HG02970 (cell line): ENCODE results near the gene KCTD7.
"Not testable (repeated sequence)": the region's sequence is repeated elsewhere in the genome, so short reads cannot be mapped to it uniquely, and the experiment has no call there.

Source experiments
- ATAC-seq: cut with Tn5 transposase; IDR thresholded peaks from one replicate; pipeline ENCODE4 v1.9.1; 2021; ENCODE audit warnings: mild to moderate bottlenecking, moderate library complexity, moderate number of reproducible peaks; ENCODE audit not compliant: unreplicated experiment, low FRiP score

The KCTD7 gene

DNA sequence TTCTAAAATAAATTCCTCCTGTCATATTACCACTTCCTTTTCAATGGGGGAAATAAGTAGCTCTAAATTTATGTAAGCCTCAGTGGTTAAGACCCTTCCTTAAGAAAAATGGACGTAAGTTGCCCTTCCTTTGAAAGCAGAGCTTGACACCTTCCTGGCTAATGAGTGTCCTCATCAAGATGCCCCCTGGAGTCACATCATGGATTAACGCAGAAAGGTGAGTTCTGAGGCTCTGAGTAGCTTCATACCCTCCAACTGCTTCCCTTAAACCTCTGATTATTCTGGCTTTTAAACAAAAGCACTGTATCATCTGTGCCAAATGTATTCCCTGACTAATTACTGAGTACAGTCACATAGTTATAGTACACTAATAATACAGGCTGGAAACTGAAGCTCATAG, 14.7 kb downstream of the KCTD7 start:
- no peak for ATAC-seq

DNA sequence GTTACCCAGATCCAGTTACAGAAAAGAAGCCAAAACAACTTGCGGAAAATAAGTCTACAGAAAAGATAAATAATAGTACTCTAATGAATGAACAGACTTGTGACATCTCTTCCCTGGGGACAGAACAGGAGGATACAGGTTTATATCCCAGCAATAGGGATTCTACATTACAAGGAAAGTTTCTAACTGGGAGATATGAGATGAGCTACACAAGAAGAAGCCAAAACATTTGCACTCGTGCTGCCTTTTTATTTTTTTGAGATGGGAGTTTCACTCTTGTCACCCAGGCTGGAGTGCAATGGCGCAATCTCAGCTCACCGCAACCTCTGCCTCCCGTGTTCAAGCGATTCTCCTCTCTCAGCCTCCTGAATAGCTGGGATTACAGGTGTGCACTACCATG, 22.3 kb downstream of the KCTD7 start:
- ATAC-seq, result not testable (repeated sequence)

DNA sequence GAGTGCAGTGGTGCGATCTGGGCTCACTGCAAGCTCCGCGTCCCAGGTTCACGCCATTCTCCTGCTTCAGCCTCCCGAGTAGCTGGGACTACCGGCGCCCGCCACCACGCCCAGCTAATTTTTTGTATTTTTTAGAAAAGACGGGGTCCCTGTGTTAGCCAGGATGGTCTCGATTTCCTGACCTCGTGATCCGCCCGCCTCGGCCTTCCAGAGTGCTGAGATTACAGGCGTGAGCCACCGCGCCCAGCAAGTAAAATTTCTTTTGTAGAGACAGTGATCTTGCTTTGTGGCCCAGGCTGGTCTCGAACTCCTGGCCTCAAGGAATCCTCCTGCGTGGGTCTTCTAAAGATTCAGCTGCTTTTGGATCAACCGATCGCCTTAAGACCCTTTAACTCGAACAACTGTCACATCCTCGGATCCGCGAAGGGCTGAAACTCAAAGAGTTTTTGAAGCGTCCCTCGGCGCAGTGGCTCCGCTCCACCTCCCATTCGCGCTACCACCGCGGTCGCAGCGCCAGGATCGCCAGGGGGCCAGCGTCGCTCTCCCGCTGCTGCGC, 25.1 kb downstream of the KCTD7 start:
- not testable (repeated sequence) for ATAC-seq

DNA sequence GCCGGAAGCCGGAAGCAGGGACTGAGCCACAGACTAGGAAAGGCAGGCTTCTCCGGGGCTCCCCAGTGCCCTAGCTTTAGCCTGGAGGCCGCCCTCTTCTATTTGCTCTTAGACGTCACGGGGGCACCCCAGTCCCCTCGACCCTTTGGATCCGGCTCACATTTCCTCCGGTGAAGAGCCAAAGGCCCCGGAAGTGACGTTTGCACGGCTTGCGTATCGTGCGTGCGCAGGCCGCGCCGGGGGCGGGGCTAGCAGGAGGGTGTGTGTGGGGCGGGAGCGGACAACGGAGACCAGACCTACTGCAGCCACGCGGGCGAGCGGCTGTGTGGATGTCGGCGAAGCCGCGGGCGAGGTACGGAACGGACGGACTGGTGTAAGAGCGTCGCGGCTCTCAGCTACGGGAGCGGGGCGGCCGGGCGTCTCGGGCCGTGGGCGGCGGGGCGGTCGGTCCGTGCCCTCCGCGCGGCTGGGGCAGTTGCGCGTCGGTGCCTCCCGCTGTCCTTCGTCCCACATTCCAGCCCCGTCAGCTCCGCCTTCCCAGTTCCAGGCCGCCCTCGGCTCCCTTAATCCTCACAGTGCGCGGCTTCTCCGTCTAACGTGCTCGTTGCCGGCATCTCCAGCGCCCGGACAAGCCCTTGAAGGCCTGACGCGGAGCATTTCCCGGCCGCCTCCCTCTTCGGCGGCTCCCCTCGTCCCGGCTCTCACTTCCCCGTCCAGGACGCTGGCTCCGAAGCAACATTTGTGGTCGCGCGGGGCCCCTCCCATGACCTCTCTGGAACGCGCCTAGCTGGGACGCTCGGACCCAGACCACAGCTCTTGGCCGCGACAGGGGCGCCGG, 25.8 kb downstream of the KCTD7 start:
- ATAC-seq, result peak; percentile 91

DNA sequence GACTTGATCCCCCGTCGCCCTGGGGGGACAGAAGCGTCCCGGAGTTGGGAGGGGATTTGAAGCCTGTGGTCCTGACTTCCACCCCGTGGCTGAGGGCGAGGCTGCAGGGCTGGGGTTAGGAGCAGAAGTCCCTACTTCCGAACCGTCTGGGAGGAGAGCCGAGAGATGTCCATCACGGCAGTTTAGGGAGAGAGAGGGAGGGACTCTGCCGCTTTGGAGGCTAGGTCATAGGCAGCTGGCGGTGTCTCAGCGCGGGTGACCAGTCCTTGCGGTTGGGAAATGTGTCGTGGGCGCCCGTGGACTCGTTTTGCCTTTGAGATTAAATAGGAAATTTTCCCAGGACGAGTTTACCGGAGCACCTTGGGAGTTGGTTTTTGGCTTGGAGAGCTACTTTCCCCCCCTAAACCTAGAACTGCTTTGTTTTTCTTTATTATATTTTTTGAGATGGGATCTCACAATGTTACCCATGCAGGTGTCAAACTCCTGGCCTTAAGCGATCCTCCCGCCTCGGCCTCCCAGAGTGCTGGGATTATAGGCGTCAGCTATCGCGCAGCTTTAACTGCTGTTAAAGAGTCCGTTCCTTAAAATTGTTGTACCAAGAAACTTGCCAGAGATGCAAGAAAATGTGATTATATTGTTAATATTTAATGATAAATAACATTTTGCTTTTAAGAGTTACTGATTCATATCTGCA, 26.6 kb downstream of the KCTD7 start:
- not testable (repeated sequence) for ATAC-seq

DNA sequence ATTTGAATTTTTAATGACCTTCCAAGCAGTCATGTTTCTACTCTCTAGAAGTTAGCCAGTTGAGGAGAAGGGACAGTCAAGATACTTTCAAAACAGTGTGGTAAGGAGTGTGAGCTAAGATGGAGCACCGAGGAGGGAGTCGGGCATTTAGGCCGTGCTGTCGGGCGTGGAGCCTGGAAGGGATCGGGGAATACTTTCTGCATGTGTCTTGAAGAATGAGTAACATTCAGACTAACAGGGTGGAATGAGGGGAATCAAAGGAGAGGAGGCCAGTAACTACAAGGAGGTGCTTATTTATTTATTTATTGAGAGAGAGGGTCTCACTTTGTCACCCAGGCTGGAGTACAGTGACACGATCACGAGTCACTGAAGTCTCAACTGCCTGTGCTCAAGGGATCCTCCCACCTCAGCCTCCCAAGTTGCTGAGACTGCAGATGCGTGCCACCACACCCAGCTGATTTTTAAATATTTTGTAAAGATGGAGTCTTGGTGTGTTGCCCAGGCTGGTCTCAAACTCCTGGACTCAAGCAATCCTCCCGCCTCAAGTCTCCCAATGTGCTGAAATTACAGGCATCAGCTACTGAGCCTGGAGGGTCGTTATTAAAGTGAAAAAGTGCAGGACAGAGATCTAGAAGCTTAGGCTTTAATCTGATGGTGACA, 27.3 kb downstream of the KCTD7 start:
- ATAC-seq, result not testable (repeated sequence)

DNA sequence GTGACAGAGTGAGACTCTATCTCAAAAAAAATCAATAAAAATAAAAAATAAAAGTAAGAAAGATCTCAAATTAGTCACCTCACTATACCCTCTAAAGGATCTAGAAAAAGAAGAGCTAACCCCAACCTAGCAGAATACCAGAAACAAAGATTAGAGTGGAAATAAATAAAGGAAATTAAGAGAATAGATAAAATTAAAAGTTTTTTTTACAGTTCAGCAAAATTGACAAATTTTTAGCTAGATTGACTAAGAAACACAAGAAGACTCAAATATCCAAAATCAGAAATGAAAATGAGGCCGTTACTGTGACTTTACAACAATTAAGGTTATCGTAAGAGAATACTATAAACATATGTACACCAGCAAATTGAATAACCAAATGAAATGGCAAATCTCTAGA, 29.1 kb downstream of the KCTD7 start:
- ATAC-seq, result no peak

DNA sequence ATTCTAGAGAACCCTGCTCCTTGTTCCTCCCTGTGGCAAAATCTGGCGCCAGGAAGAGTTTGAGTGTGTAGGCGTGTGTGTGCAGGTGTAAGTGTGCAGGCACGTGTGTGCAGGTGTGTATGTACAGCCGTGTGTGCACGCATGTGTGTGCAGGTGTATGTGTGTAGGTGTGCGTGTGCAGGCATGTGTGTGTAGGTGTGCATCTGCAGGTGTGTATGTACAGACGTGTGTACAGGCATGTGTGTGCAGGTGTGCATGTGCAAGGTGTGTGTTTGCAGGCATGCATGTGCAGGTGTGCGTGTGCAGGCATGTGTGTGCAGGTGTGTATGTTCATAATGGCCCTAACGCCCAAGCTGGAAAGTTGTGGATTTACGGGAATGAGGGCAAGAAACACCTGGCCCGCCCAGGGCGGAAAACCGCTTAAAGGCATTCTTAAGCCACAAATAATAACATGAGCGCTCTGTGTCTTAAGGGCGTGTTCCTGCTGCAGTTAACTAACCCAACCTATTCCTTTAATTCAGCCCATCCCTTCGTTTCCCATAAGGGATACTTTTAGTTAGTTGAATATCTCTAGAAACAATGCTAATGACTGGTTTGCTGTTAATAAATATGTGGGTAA, 34.1 kb downstream of the KCTD7 start:
- ATAC-seq, result no peak

DNA sequence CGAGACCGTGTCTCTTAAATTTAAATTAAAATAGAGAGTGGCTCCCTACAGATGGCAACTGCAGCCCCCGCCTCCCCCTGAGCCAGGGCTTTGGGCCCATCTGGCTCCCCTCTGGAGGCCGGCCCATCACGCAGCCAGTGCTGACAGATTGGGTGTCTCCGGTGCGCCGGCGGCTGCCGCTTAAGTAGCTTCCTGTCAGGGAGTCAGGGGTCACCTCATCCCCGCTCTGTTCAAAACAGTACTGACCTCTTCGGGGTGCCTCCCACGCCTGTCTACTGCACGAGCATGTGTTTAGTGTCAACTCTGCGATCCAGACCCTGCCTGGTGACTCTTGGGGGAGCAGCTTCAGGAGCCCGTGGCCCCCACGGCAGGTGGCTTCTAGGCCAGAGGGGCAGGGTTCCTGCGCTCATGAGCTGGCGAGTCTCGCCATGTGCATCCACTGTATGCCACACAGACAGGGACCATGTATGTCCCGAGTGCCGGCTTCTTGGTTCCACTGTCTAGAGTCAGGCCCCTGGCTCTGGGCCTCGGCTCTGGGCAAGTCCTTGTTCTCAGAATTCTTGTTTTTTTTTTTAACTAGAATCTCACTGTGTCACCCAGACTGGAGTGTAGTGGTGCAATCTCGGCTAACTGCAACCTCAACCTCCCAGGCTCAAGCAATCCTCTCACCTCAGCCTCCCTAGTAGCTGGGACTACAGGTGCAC, 36.1 kb downstream of the KCTD7 start:
- no peak for ATAC-seq

DNA sequence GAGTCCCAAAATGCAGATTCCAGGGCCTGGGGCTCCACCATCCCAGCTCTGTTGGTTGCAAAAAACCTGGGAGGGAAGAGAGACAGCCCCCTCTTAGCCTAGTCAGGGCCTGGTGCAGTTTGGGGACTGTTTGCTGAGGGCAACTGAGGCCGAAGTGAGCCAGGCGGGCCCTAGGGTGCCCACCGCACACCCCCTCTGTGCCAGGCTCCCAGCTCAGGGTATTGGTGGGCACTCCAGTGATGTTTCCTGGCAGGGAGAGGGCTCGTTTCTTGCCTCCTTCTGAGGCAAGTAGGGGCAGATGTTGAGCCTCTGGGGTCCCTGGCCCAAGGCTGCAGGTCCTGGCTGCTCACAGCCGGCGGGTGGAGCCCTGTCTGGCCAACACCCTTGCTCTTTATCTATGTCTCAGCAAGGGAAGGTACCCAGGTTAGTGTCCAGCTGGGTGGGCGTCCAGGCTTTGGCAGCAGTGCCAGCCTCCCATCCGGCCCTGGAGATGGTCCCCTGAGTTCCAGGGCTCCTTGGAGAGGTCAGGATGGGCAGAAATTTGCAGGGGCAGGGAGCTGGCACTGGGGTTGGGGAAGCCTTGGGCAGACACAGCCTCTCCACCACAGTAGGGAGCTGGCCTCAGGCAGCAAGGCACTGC, 37.8 kb downstream of the KCTD7 start:
- ATAC-seq, result no peak

DNA sequence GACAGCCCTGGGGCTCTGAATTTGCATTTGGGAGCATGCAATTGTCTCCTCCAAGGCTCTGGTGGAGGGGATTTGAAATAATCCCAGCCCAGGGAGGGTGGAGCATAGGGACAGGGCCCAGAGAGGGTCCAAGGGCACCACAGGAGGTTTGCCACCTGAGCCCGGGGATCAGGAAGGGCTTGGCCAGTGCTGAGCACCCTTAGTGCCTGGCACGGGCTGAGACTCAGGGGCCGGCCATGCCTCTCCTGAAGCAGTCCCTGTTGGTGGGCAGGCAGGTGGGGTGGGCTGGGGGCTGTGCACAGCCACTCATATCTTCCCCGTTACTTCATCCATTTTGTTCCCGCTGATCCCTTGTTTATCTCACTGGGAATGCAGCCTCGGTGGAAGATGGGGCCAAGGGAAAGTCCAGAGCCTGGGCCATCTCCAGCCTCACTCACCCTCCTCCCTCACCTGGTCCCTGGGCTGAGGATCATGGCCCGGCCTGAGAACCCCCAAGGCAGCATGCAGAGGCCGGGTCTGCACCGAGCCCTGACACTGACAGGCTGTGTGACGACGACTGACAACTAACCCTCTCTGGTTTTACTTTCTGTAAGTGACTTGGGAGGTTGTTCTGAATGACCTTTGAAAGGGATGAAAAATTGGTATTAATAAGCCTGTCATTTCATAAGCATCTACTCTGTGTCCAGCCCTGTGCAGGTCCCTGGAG, 38.5 kb downstream of the KCTD7 start:
- ATAC-seq, result no peak

DNA sequence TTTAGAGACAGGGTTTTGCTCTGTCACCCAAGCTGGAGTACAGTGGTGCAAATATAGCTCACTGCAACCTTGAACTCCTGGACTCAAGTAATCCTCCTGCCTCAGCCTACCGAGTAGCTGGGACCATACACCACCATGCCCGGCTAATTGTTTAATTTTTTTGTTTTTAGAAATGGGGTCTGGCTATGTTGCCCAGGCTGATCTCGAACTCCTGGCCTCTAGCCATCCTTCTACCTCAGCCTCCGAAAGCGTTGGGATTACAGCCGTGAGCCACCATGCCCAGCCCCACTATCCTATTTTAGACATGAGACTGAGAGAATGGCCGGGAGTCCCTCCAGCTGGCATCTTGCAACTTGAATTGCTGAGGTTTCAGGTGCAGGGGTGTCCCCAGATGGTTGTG, 39.4 kb downstream of the KCTD7 start:
- no peak for ATAC-seq

DNA sequence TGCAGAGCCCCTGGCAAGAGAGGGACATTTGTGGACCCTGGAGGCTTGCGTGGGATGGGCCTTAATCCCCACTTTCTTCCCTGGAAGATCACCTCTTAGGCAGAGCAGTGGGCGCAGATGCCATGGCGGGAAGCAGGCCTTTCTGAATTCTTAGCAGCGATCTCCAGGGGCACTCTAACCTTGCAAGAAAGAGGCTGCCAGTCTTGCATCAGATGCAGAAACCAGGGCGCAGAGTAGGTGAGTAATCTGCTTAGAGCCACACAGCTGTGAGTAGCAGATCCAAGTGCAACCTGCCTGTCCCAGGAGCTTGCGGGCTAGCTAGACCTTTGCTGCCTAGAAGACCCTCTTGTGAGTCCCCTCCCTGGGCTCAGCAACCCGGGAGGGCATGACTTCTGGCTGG, 40.0 kb downstream of the KCTD7 start:
- ATAC-seq, result no peak

DNA sequence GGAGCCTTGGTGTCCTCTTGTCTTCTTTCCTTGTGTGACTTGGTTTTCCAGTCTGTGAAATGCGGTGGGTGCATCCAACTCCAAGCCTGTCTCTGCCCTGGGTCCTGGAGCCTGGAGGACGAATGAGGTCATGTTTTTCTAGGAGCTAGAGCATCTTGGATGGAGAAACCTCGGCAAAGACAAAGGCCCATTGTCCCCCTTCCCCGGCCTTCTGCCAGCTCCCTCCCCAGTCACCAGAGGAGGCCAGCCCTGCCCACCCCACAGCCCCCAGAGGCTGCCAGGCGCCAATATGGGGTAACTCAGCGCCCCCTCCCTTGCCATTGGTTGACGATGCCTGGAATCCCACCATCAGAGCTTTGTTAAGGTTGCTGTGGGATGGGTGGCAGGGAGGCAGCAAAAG, 40.4 kb downstream of the KCTD7 start:
- ATAC-seq, result no peak

DNA sequence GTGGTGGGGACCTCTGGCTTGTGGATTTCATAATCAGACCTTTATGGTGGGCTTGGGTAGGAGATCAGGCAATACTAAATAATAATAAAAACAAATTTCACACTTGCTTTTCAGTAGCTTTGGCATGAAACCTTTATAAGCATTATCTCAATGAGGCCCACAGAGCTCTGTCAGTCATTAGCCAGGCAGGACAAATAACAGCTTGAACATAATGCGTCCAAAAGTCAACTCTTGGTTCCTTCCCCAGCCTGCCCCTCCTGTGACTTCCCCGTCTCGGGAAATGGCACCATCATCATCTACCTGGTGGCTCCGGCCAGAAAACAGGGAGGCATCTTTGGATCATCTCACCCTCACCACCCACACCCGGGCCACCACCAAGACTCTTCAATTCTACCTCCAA, 40.8 kb downstream of the KCTD7 start:
- ATAC-seq, result no peak

DNA sequence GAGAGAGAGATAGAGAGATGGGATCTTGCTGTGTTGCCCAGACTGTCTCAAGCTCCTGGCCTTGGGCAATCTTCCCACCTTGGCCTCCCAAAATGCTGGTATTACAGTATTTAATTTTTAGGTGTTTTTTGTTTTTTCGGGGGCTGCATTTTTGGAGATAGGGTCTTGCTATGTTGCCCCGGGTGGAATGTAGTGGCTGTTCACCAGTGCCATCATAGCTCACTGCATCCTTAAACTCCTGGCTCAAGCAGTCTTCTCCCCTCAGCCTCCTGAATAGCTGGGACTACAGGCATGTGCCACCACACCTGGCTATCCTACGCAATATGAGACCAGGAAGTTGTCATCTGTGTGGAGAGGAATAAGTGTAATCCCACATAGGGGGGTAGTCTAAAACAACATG, 42.4 kb downstream of the KCTD7 start:
- no peak for ATAC-seq

DNA sequence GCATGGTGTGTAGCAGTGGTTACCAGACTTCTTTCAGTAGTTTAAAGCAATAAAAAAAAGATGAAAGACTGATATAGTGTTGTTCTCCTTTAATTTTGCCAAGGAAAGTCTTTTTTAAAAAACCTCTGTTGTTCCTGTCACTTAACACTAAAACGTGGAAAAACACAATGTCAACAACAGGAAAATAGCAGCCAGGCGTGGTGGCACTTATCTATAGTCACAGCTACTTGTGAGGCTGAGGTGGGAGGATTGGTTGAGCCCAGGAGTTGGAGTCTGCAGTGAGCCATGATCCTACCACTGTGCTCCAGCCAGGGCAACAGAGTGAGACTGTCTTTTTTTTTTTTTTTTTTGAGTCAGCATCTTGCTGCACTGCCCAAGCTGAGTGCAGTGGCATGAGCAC, 42.8 kb downstream of the KCTD7 start:
- ATAC-seq, result not testable (repeated sequence)

DNA sequence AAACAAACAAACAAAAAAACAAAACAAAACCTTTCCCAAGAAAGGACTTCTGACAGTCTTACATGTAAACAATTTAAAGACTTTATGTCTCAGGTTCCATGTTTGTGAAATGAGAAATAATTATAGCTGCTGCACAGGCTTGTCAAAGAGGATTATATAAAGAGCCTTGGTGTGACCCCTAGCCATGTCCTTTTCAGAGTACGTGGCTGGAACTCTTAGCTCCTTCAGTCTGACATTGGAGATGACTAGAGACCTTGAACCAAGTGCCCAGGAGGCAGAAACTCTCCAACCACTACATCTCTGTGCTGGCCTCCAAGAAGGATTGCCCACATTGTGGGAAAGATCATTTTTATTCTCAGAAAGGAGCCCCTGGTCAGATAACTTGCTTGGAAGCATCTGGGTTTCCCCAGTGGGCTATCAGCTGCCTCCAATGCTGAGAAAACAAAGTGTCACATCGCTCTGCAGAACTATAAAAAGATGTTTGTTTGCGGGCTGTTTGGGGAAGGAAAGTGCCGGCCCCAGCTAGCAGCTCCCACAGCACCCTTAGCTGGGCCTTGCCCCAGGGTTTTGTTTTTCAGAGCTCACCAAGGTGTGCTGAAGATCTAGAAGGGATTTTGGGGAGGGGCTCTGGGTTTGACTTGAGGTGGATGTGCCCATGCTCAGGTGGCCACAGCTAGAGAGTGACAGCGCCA, 43.9 kb downstream of the KCTD7 start:
- not testable (repeated sequence) for ATAC-seq
